SK-N-MC (cell line): ENCODE data around the gene FOXA1.

Experiments used
- EZH2 ChIP-seq: fragments of 200-600 bp; sonication (generic); IDR thresholded peaks from one replicate; pipeline ENCODE4 v1.6.1; 2017; ENCODE audit warnings: antibody characterized with exemption
- FOXP2 ChIP-seq: optimal IDR thresholded peaks from 2 replicates; pipeline ENCODE3; 2011; ENCODE audit warnings: mild to moderate bottlenecking, moderate library complexity; ENCODE audit not compliant: insufficient read depth; ENCODE audit errors: extremely low read length, control extremely low read depth
- POLR2AphosphoS5 ChIP-seq: IDR thresholded peaks from 2 replicates; pipeline ENCODE4 v1.6.1; 2012; ENCODE audit warnings: mild to moderate bottlenecking, low read depth, low read length, borderline replicate concordance

DNA sequence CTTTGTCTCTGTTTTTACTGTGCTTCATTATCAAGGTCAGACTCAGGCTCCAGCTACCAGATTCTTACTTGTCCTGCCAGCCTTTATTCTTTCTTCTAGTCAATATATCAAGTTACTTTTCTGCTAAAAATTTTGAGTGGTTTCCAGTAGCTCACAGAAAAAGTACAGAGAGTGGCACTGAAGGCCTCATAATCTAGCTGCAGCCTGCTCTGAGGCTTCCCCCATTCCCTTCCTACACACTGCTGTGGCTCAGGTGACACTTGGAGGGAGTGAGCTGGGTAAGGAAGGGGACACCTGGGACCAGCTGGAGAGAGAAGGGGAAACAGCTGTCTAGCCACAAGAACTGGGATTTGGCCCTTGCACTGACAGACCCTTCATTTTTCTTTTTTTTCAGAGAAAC lies 25.8 kb upstream of the FOXA1 start:
- TF ChIP-seq EZH2 (no peak), POLR2AphosphoS5 (no peak), FOXP2 (no peak)
